HepG2 (cell line): ENCODE measurements around the gene SYNE3. TPM values are rescaled to one million over a fixed set of nuclear protein-coding genes. Genes with fewer than 3 reads are reported as not detected.

ENCODE experiments used
- ATAC-seq: fragments of 200-7000 bp; cut with Tn5 transposase; 3 replicates; pipeline ENCODE4 v1.9.1; 2020; ENCODE audit warnings: mild to moderate bottlenecking, moderate library complexity
- BruUV-seq: library from RNA; stranded (reverse); fragments of 400-500 nt; replicated peaks from 2 replicates; lab custom pipeline; 2021; lab: Mats Ljungman, UMichigan
- CTCF ChIA-PET: fragments of 300-600 bp; formaldehyde crosslinking; extraction: SDS; loops from one replicate; lab custom pipeline; 2021; ENCODE audit warnings: low total read pairs, inconsistent platforms, low intra/inter-chr PET ratio; lab: Yijun Ruan, JAX
- POLR2A ChIA-PET: fragments of 350-600 bp; sonication (Branson Sonifier 250); formaldehyde crosslinking; loops from one replicate; lab custom pipeline; 2020; ENCODE audit warnings: antibody characterized with exemption, inconsistent platforms; lab: Yijun Ruan, JAX
- DNase-seq: peaks from one replicate; pipeline ENCODE4 v3.0.0-alpha.2; 2015; ENCODE audit warnings: low spot score
- FAIRE-seq: peaks from 3 replicates; lab custom pipeline; 2011; peaks lifted over from hg19 to GRCh38; lab: Jason Lieb, UNC
- H2AFZ ChIP-seq: one replicate; pipeline ENCODE4 v1.6.1; 2011; ENCODE audit warnings: low read length, inconsistent platforms
- H3K27ac ChIP-seq: fragments of 300-600 bp; 3 replicates; pipeline ENCODE4 v1.8.0; 2011; ENCODE audit warnings: mixed run types, mild to moderate bottlenecking, mixed read lengths, low read length, inconsistent platforms; ENCODE audit not compliant: insufficient read depth; ENCODE audit errors: extremely low read length
- H3K27me3 ChIP-seq, 2 experiments: fragments of 200-600 bp in 1 of 2; 2 replicates in 1 of 2; 3 replicates in 1 of 2; pipeline versions ENCODE4 v1.6.0 to v1.8.0; 2011; ENCODE audit warnings: low read length in 2 of 2, mild to moderate bottlenecking in 2 of 2, moderate library complexity in 2 of 2, inconsistent platforms in 1 of 2; ENCODE audit not compliant: insufficient read depth in 2 of 2, control insufficient read depth in 1 of 2
- H3K36me3 ChIP-seq, 2 experiments: fragments of 200-600 bp in 1 of 2; replicated peaks in 1 of 2; 2 replicates in 1 of 2; 3 replicates in 1 of 2; pipeline versions ENCODE4 v1.5.1 to v1.8.0; 2011; ENCODE audit warnings: low read length in 2 of 2, inconsistent platforms in 1 of 2; ENCODE audit not compliant: insufficient read depth in 2 of 2, control insufficient read depth in 1 of 2
- H3K4me1 ChIP-seq: 2 replicates; pipeline ENCODE4 v1.5.1; 2012; ENCODE audit warnings: low read length, inconsistent platforms; ENCODE audit not compliant: insufficient read depth
- H3K4me2 ChIP-seq: 2 replicates; pipeline ENCODE4 v1.6.0; 2011; ENCODE audit warnings: low read depth, low read length, inconsistent platforms
- H3K4me3 ChIP-seq, 3 experiments: fragments of 200-600 bp in 1 of 3; sonication (generic), shearing (Covaris generic) in 1 of 3; replicated peaks in 1 of 3; 2 replicates each; pipeline ENCODE4 v1.5.1; 2011 to 2016; ENCODE audit warnings: low read length in 3 of 3, inconsistent platforms in 2 of 3, low read depth in 2 of 3, mild to moderate bottlenecking in 2 of 3, control low read depth in 1 of 3, mixed read lengths in 1 of 3; ENCODE audit not compliant: insufficient read depth in 1 of 3
- H3K79me2 ChIP-seq: one replicate; pipeline ENCODE4 v1.6.1; 2011; ENCODE audit warnings: low read length, inconsistent platforms; ENCODE audit not compliant: insufficient read depth
- H3K9ac ChIP-seq: 2 replicates; pipeline ENCODE4 v1.6.0; 2011; ENCODE audit warnings: mild to moderate bottlenecking, low read depth, low read length, inconsistent platforms; ENCODE audit not compliant: insufficient read depth
- H3K9me3 ChIP-seq: 2 replicates; pipeline ENCODE4 v1.5.1; 2012; ENCODE audit warnings: mild to moderate bottlenecking, low read length
- H4K20me1 ChIP-seq: 2 replicates; pipeline ENCODE4 v1.6.0; 2011; ENCODE audit warnings: inconsistent platforms, mild to moderate bottlenecking, low read length, moderate library complexity; ENCODE audit not compliant: insufficient read depth
- BRCA1 ChIP-seq: sonication (generic); formaldehyde crosslinking; IDR thresholded peaks from 2 replicates; pipeline ENCODE4 v1.4.0; 2020; ENCODE audit warnings: missing genetic modification reagents
- ELF4 ChIP-seq: sonication (generic); formaldehyde crosslinking; IDR thresholded peaks from 2 replicates; pipeline ENCODE4 v1.5.0; 2020; ENCODE audit warnings: missing genetic modification reagents, mild to moderate bottlenecking, moderate library complexity, borderline replicate concordance
- FOXJ3 ChIP-seq: sonication (generic); formaldehyde crosslinking; IDR thresholded peaks from 2 replicates; pipeline ENCODE4 v1.4.0; 2020; ENCODE audit warnings: missing genetic modification reagents, mild to moderate bottlenecking, borderline replicate concordance
- HMGXB4 ChIP-seq, 2 experiments: sonication (generic) in 1 of 2; formaldehyde crosslinking in 1 of 2; IDR thresholded peaks; 2 replicates each; pipeline versions ENCODE4 v1.4.0 to v1.6.1; 2018 to 2020; ENCODE audit warnings: missing genetic modification reagents in 2 of 2, borderline replicate concordance in 1 of 2, low read depth in 1 of 2, mild to moderate bottlenecking in 1 of 2, missing biosample characterization in 1 of 2
- IRF2 ChIP-seq: IDR thresholded peaks from 2 replicates; pipeline ENCODE4 v1.6.1; 2018; ENCODE audit warnings: missing genetic modification reagents, missing compliant biosample characterization
- POLR2G ChIP-seq: fragments of 200-400 bp; formaldehyde crosslinking; IDR thresholded peaks from 2 replicates; pipeline ENCODE4 v1.6.1; 2018; ENCODE audit warnings: mild to moderate bottlenecking, low read depth, low read length, moderate library complexity
- SMARCE1 ChIP-seq: fragments of 450-650 bp; IDR thresholded peaks from 2 replicates; pipeline ENCODE4 v1.6.1; 2017; ENCODE audit warnings: borderline replicate concordance
- ZNF207 ChIP-seq: fragments of 450-650 bp; IDR thresholded peaks from 2 replicates; pipeline ENCODE4 v1.6.1; 2016; ENCODE audit warnings: antibody characterized with exemption, borderline replicate concordance
- ZNF264 ChIP-seq: sonication (generic); formaldehyde crosslinking; IDR thresholded peaks from 2 replicates; pipeline ENCODE4 v1.4.0; 2020; ENCODE audit warnings: missing genetic modification reagents
- ZNF30 ChIP-seq: sonication (generic); formaldehyde crosslinking; IDR thresholded peaks from 2 replicates; pipeline ENCODE4 v1.5.0; 2020; ENCODE audit warnings: mild to moderate bottlenecking, missing genetic modification reagents
- ZNF350 ChIP-seq: sonication (generic); formaldehyde crosslinking; IDR thresholded peaks from 2 replicates; pipeline ENCODE4 v1.4.0; 2020; ENCODE audit warnings: mild to moderate bottlenecking, low read depth, missing genetic modification reagents, borderline replicate concordance
- ZNF550 ChIP-seq: sonication (generic); formaldehyde crosslinking; IDR thresholded peaks from 2 replicates; pipeline ENCODE4 v1.4.0; 2020; ENCODE audit warnings: mild to moderate bottlenecking, missing genetic modification reagents, borderline replicate concordance
- ZNF556 ChIP-seq: sonication (generic); formaldehyde crosslinking; IDR thresholded peaks from 2 replicates; pipeline ENCODE4 v1.4.0; 2020; ENCODE audit warnings: mild to moderate bottlenecking, missing genetic modification reagents, borderline replicate concordance
- ZNF691 ChIP-seq: sonication (generic); formaldehyde crosslinking; IDR thresholded peaks from 2 replicates; pipeline ENCODE4 v1.4.0; 2020; ENCODE audit warnings: missing genetic modification reagents, low read depth, mild to moderate bottlenecking, borderline replicate concordance
- ZNF720 ChIP-seq: sonication (generic); formaldehyde crosslinking; IDR thresholded peaks from 2 replicates; pipeline ENCODE4 v1.4.0; 2020; ENCODE audit warnings: missing genetic modification reagents
- ZNF776 ChIP-seq: sonication (generic); formaldehyde crosslinking; IDR thresholded peaks from 2 replicates; pipeline ENCODE4 v1.4.0; 2020; ENCODE audit warnings: mild to moderate bottlenecking, missing genetic modification reagents
- WGBS: methylation state at CpG from one replicate; pipeline ENCODE4 v1.1.6; 2017; ENCODE audit warnings: low lambda C conversion rate; 5-methylcytosine and 5-hydroxymethylcytosine counted together
- in situ Hi-C: cut with HindIII; loops from 2 replicates; pipeline ENCODE4 v1.10.0; 2017; ENCODE audit warnings: low pct_unique_long_range_greater_than_20kb; ENCODE audit not compliant: extremely low pct_ligation_motif_present
- intact Hi-C: fragments of 100-400 bp; cut with micrococcal nuclease; formaldehyde crosslinking; loops from one replicate; pipeline ENCODE4 v1.10.0; 2022; ENCODE audit not compliant: unreplicated experiment
- polyA plus RNA-seq, 8 experiments: library from polyadenylated mRNA; depleted of rRNA in 3 of 8; stranded (reverse) in 7 of 8; unstranded in 1 of 8; fragments of >200 nt; fragmentation: Illumina TruSeq in 4 of 8; extraction: Trizol in 4 of 8; gene quantifications; 2 replicates each; pipeline versions ENCODE4 v1.2.1 to v1.2.3, GENCODE V29; 2011 to 2016; ENCODE audit warnings: low read depth in 4 of 8, missing spikeins in 1 of 8, mixed read lengths in 1 of 8; ENCODE audit not compliant: insufficient read depth in 1 of 8
- total RNA-seq, 5 experiments: library from RNA; depleted of rRNA; stranded (reverse); fragments of >200 nt; fragmentation: Illumina TruSeq; extraction: Trizol; gene quantifications; 2 replicates each; pipeline ENCODE4 v1.2.3, GENCODE V29; 2016; ENCODE audit warnings: low read depth in 1 of 5

Gene SYNE3
- total and polyA plus RNA-seq, 2 of the 13 experiments (the other 11 are each of a cell fraction or from before 2014, with no cell fraction given) = 7.8 to 8.0 TPM

GRCh38 chr14:95476747-95477146 is 39.7 kb downstream of the SYNE3 start (continued):
- no peak for TF ChIP-seq ZNF264 (CRISPR knock-in tag)

GRCh38 chr14:95475540-95476240 is 40.8 kb downstream of the SYNE3 start:
- Histone ChIP-seq H3K4me1 (no peaks in the 10 kb centered on the region), H3K9me3 (no peaks in the 10 kb centered on the region), H3K27ac (no peak overlapping the region), H3K79me2 (no peaks in the 10 kb centered on the region), H3K27me3 (no peaks in the 10 kb centered on the region), H3K36me3 (peaks cover 6 to 39% of the 10 kb centered on the region in 2 experiments), H3K9ac (no peak overlapping the region), H3K4me2 (no peak overlapping the region), H3K4me3 (no peak overlapping the region), H2AFZ (no peak overlapping the region), H4K20me1 (no peaks in the 10 kb centered on the region; the same call in 1 of the 2 replicates)
- intact Hi-C loops (no loop called here), in situ Hi-C loops (no loop called here)
- CTCF ChIA-PET = no interaction called here
- FAIRE-seq (no peak), ATAC-seq (no peak), DNase-seq (no peak)
- 97% methylated on average over 16 of the region's 19 CpGs for WGBS
- BruUV-seq = no TSS peak
- POLR2A ChIA-PET = no interaction called here
- no peak for TF ChIP-seq FOXJ3
- no peak for TF ChIP-seq ZNF30 (CRISPR knock-in tag)
- TF ChIP-seq ZNF556 (CRISPR knock-in tag) = no peak
- no peak for TF ChIP-seq BRCA1
- TF ChIP-seq ZNF207 = no peak
- TF ChIP-seq HMGXB4 (CRISPR knock-in tag; IDR thresholded peaks at IDR 0.05; ENCODE audit: borderline replicate concordance in 1 of 2, low read depth in 1 of 2) = no peak
- TF ChIP-seq SMARCE1 = no peak
- TF ChIP-seq ZNF776 = no peak
- no peak for TF ChIP-seq ZNF720
- TF ChIP-seq ZNF350 = no peak
- no peak for TF ChIP-seq ZNF691 (CRISPR knock-in tag)
- no peak for TF ChIP-seq ZNF550 (CRISPR knock-in tag)
- TF ChIP-seq POLR2G = no peak
- TF ChIP-seq IRF2 (CRISPR knock-in tag) = no peak
- TF ChIP-seq ELF4 (CRISPR knock-in tag) = no peak
